MCF 10A (cell line): ENCODE results near the gene ATP2A1. TPM values are rescaled to one million over a fixed set of nuclear protein-coding genes. Genes with fewer than 3 reads are reported as not detected.

Source experiments
- BruUV-seq: library from RNA; stranded (reverse); fragments of 400-500 nt; replicated peaks from 2 replicates; lab custom pipeline; 2021; lab: Mats Ljungman, UMichigan
- CTCF ChIA-PET: fragments of 300-600 bp; sonication (Branson Sonifier 250); formaldehyde crosslinking; extraction: SDS; loops from one replicate; lab custom pipeline; 2021; ENCODE audit warnings: antibody characterized with exemption, inconsistent platforms; lab: Yijun Ruan, JAX
- POLR2A ChIA-PET: fragments of 300-600, 350-650 bp; sonication (Branson Sonifier 250); formaldehyde crosslinking; extraction: SDS; loops from one replicate; lab custom pipeline; 2020; ENCODE audit warnings: antibody characterized with exemption, inconsistent platforms; lab: Yijun Ruan, JAX
- DNase-seq: peaks from one replicate; pipeline ENCODE4 v3.0.0-alpha.2; 2018; ENCODE audit not compliant: unreplicated experiment
- H3K27ac Mint-ChIP-seq: one replicate; pipeline ENCODE4 v1.8.0; 2022; ENCODE audit warnings: mild to moderate bottlenecking, low read depth, mixed read lengths; ENCODE audit not compliant: unreplicated experiment
- H3K27me3 Mint-ChIP-seq: one replicate; pipeline ENCODE4 v1.8.0; 2022; ENCODE audit warnings: mixed read lengths; ENCODE audit not compliant: insufficient read depth, unreplicated experiment
- H3K36me3 Mint-ChIP-seq: one replicate; pipeline ENCODE4 v1.8.0; 2022; ENCODE audit warnings: mild to moderate bottlenecking, moderate library complexity, mixed read lengths; ENCODE audit not compliant: insufficient read depth, unreplicated experiment
- H3K4me1 Mint-ChIP-seq: one replicate; pipeline ENCODE4 v1.8.0; 2022; ENCODE audit warnings: mixed read lengths; ENCODE audit not compliant: insufficient read depth, unreplicated experiment
- H3K4me3 Mint-ChIP-seq: one replicate; pipeline ENCODE4 v1.8.0; 2022; ENCODE audit warnings: mild to moderate bottlenecking, moderate library complexity, mixed read lengths; ENCODE audit not compliant: unreplicated experiment
- H3K9me3 Mint-ChIP-seq: one replicate; pipeline ENCODE4 v1.8.0; 2022; ENCODE audit warnings: mixed read lengths; ENCODE audit not compliant: unreplicated experiment
- intact Hi-C: fragments of 100-400 bp; cut with micrococcal nuclease; formaldehyde crosslinking; loops from 2 replicates; pipeline ENCODE4 v1.14.1; 2022
- total RNA-seq: library from RNA; stranded (reverse); gene quantifications from 2 replicates; pipeline ENCODE4 v1.2.3, GENCODE V29; 2022
- TF ChIP-seq, protein P1 (sequence below): fragments of 200-600 bp; IDR thresholded peaks from one replicate; pipeline ENCODE4 v1.8.0; 2022; ENCODE audit warnings: antibody characterized with exemption, mild to moderate bottlenecking; ENCODE audit not compliant: unreplicated experiment

Gene ATP2A1
- total RNA-seq, 1 experiment from 2014 or later: 0.23 TPM

GRCh38 chr16:28905229-28905754 is 27.0 kb downstream of the ATP2A1 start:
- no peak overlapping the region for H3K27ac Mint-ChIP-seq
- intact Hi-C loops: no loop called here
- ChIA-PET CTCF (no interaction called here), POLR2A (no interaction called here)
- H3K4me1 Mint-ChIP-seq: no peaks in the 10 kb centered on the region
- peaks cover 5% of the 10 kb centered on the region for H3K36me3 Mint-ChIP-seq
- H3K27me3 Mint-ChIP-seq: no peaks in the 10 kb centered on the region
- H3K9me3 Mint-ChIP-seq: no peaks in the 10 kb centered on the region
- BruUV-seq: no TSS peak
- H3K4me3 Mint-ChIP-seq: no peak overlapping the region
- DNase-seq: no peak
- TF ChIP-seq, protein P1, sequence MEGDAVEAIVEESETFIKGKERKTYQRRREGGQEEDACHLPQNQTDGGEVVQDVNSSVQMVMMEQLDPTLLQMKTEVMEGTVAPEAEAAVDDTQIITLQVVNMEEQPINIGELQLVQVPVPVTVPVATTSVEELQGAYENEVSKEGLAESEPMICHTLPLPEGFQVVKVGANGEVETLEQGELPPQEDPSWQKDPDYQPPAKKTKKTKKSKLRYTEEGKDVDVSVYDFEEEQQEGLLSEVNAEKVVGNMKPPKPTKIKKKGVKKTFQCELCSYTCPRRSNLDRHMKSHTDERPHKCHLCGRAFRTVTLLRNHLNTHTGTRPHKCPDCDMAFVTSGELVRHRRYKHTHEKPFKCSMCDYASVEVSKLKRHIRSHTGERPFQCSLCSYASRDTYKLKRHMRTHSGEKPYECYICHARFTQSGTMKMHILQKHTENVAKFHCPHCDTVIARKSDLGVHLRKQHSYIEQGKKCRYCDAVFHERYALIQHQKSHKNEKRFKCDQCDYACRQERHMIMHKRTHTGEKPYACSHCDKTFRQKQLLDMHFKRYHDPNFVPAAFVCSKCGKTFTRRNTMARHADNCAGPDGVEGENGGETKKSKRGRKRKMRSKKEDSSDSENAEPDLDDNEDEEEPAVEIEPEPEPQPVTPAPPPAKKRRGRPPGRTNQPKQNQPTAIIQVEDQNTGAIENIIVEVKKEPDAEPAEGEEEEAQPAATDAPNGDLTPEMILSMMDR: no peak

- Mint-ChIP-seq H3K4me1 (no peaks in the 10 kb centered on the region), H3K4me3 (no peak overlapping the region), H3K9me3 (no peaks in the 10 kb centered on the region), H3K36me3 (peaks cover 5% of the 10 kb centered on the region), H3K27me3 (no peaks in the 10 kb centered on the region), H3K27ac (no peak overlapping the region)
- ChIA-PET CTCF (no interaction called here), POLR2A (no interaction called here)
- intact Hi-C loops: no loop called here
- DNase-seq: no peak
- no TSS peak for BruUV-seq
- TF ChIP-seq, protein P1: no peak
These were observed 27.6 kb downstream of the ATP2A1 start for GRCh38 chr16:28905800-28906372.

- Mint-ChIP-seq H3K4me3 (no peak overlapping the region), H3K27ac (no peak overlapping the region), H3K9me3 (no peaks in the 10 kb centered on the region), H3K4me1 (no peaks in the 10 kb centered on the region), H3K27me3 (no peaks in the 10 kb centered on the region), H3K36me3 (peaks cover 12% of the 10 kb centered on the region)
- BruUV-seq: no TSS peak
- TF ChIP-seq, protein P1: no peak
- ChIA-PET POLR2A (no interaction called here), CTCF (interaction anchor here (0.6 to 1.3 kb wide), 2 partner anchors 13 kb away, joined by 3 to 4 read pairs; no protein-coding TSS in a partner anchor)
- DNase-seq: peak; percentile 12
- intact Hi-C loops: no loop called here
These were observed 32.1 kb downstream of the ATP2A1 start for GRCh38 chr16:28910086-28911031.

DNA sequence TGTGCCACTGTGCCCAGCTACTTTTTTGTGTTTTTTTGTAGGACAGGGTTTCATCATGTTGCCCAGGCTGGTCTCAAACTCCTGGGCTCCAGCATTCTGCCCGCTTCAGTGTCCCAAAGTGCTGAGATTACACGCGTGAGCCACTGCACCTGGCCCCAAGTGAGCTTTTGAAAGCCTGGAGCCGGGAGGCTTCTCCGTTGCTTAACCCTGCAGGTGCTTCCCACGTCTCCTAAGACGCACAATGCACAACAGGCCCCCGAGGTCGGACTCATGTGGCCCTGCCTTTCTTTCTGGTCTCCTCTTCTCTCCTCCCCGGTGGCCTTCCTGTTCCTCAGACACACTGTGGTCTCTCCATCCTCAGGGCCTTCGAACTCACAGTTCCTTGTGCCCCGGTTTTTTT is 34.3 kb downstream of the ATP2A1 start:
- no TSS peak for BruUV-seq
- H3K4me3 Mint-ChIP-seq: no peak overlapping the region
- no peaks in the 10 kb centered on the region for H3K27me3 Mint-ChIP-seq
- TF ChIP-seq, protein P1: no peak
- no peaks in the 10 kb centered on the region for H3K9me3 Mint-ChIP-seq
- no peak overlapping the region for H3K27ac Mint-ChIP-seq
- peaks cover 17% of the 10 kb centered on the region for H3K36me3 Mint-ChIP-seq
- intact Hi-C loops: no loop called here
- no peak for DNase-seq
- no peaks in the 10 kb centered on the region for H3K4me1 Mint-ChIP-seq
- POLR2A ChIA-PET: no interaction called here
- CTCF ChIA-PET: interaction anchor here (1.4 kb wide), 1 partner anchor 33 kb away, joined by 5 read pairs; no protein-coding TSS in a partner anchor
